Neuronal stem cell (in vitro differentiated cells): Measurements from ENCODE around the gene ADAP1.
A peak's percentile ranks its signal among the peaks of the same experiment; 100 is the strongest.

ENCODE experiments used
- DNase-seq: peaks from one replicate; pipeline ENCODE4 v3.0.0-alpha.2; 2013; ENCODE audit warnings: low spot score
- H2AFZ ChIP-seq: one replicate; pipeline ENCODE4 v1.6.1; 2013; ENCODE audit warnings: mild to moderate bottlenecking, low read length, inconsistent platforms
- H2AK5ac ChIP-seq: 2 replicates; pipeline ENCODE4 v1.6.1; 2013; ENCODE audit warnings: low read depth, mild to moderate bottlenecking, inconsistent platforms, low read length, moderate library complexity, mixed read lengths
- H2BK120ac ChIP-seq: 2 replicates; pipeline ENCODE4 v1.6.1; 2013; ENCODE audit warnings: low read depth, mild to moderate bottlenecking, inconsistent platforms, low read length, moderate library complexity, mixed read lengths
- H2BK12ac ChIP-seq: one replicate; pipeline ENCODE4 v1.6.1; 2013; ENCODE audit warnings: low read length, inconsistent platforms
- H2BK15ac ChIP-seq: 2 replicates; pipeline ENCODE4 v1.6.1; 2013; ENCODE audit warnings: mild to moderate bottlenecking, low read length, inconsistent platforms, mixed read lengths
- H2BK5ac ChIP-seq: one replicate; pipeline ENCODE4 v1.6.1; 2013; ENCODE audit warnings: inconsistent platforms, mild to moderate bottlenecking, low read length, moderate library complexity
- H3K14ac ChIP-seq: one replicate; pipeline ENCODE4 v1.6.1; 2013; ENCODE audit warnings: low read length, inconsistent platforms
- H3K18ac ChIP-seq: 2 replicates; pipeline ENCODE4 v1.6.1; 2013; ENCODE audit warnings: low read length, inconsistent platforms
- H3K23ac ChIP-seq: 2 replicates; pipeline ENCODE4 v1.6.1; 2013; ENCODE audit warnings: low read depth, mild to moderate bottlenecking, mixed read lengths, low read length, inconsistent platforms; ENCODE audit not compliant: poor library complexity
- H3K27ac ChIP-seq: replicated peaks from 3 replicates; pipeline ENCODE4 v1.5.1; 2013; ENCODE audit warnings: low read length, inconsistent platforms
- H3K27me3 ChIP-seq, 3 experiments: 2 replicates each; pipeline ENCODE4 v1.6.1; 2013; ENCODE audit warnings: low read length in 3 of 3, mild to moderate bottlenecking in 2 of 3, inconsistent platforms in 1 of 3, low read depth in 1 of 3, mixed read lengths in 1 of 3, moderate library complexity in 1 of 3; ENCODE audit not compliant: control insufficient read depth in 3 of 3, insufficient read depth in 3 of 3
- H3K36me3 ChIP-seq, 2 donors: replicated peaks in 1 of 2; 2 replicates each; pipeline ENCODE4 v1.6.1; 2013; ENCODE audit warnings: low read length in 2 of 2; ENCODE audit not compliant: control insufficient read depth in 2 of 2, insufficient read depth in 2 of 2
- H3K4ac ChIP-seq: 2 replicates; pipeline ENCODE4 v1.6.1; 2013; ENCODE audit warnings: inconsistent platforms, mild to moderate bottlenecking, low read length, moderate library complexity
- H3K4me1 ChIP-seq, 2 donors: 1 replicate in 1 of 2; 2 replicates in 1 of 2; pipeline ENCODE4 v1.6.1; 2013; ENCODE audit warnings: low read length in 2 of 2, low read depth in 1 of 2; ENCODE audit not compliant: control insufficient read depth in 2 of 2, insufficient read depth in 1 of 2
- H3K4me2 ChIP-seq: one replicate; pipeline ENCODE4 v1.6.1; 2013; ENCODE audit warnings: mild to moderate bottlenecking, low read length, inconsistent platforms; ENCODE audit not compliant: insufficient read depth, poor library complexity, severe bottlenecking
- H3K4me3 ChIP-seq, 2 donors: 2 replicates each; pipeline ENCODE4 v1.5.1; 2013; ENCODE audit warnings: low read length in 2 of 2, mild to moderate bottlenecking in 2 of 2, inconsistent platforms in 1 of 2, moderate library complexity in 1 of 2
- H3K79me1 ChIP-seq: one replicate; pipeline ENCODE4 v1.6.1; 2013; ENCODE audit warnings: low read depth, mild to moderate bottlenecking, inconsistent platforms, low read length, moderate library complexity
- H3K9ac ChIP-seq: one replicate; pipeline ENCODE4 v1.6.1; 2013; ENCODE audit warnings: mild to moderate bottlenecking, low read depth, low read length, inconsistent platforms; ENCODE audit not compliant: poor library complexity
- H3K9me3 ChIP-seq, 2 donors: replicated peaks in 1 of 2; 2 replicates each; pipeline versions ENCODE3 to v1.6.1; 2013; ENCODE audit warnings: low read length in 2 of 2, mild to moderate bottlenecking in 2 of 2, inconsistent platforms in 1 of 2, low read depth in 1 of 2, mixed read lengths in 1 of 2, moderate library complexity in 1 of 2; ENCODE audit not compliant: control insufficient read depth in 2 of 2, insufficient read depth in 1 of 2
- H4K8ac ChIP-seq: one replicate; pipeline ENCODE4 v1.6.1; 2013; ENCODE audit warnings: low read depth, mild to moderate bottlenecking, inconsistent platforms, low read length, moderate library complexity
- H4K91ac ChIP-seq: one replicate; pipeline ENCODE4 v1.6.1; 2013; ENCODE audit warnings: low read length, low read depth, mild to moderate bottlenecking, inconsistent platforms; ENCODE audit not compliant: poor library complexity
- WGBS, 2 donors: extraction: QIAGEN DNeasy Blood & Tissue Kit; methylation state at CpG; one replicate each; pipeline ENCODE4 v1.1.7; 2013; ENCODE audit warnings: missing lambda C conversion rate in 2 of 2, mixed read lengths in 1 of 2; ENCODE audit not compliant: insufficient read length in 2 of 2, insufficient replicate concordance in 1 of 2; ENCODE audit errors: extremely low coverage in 2 of 2; 5-methylcytosine and 5-hydroxymethylcytosine counted together

ADAP1 gene

DNA sequence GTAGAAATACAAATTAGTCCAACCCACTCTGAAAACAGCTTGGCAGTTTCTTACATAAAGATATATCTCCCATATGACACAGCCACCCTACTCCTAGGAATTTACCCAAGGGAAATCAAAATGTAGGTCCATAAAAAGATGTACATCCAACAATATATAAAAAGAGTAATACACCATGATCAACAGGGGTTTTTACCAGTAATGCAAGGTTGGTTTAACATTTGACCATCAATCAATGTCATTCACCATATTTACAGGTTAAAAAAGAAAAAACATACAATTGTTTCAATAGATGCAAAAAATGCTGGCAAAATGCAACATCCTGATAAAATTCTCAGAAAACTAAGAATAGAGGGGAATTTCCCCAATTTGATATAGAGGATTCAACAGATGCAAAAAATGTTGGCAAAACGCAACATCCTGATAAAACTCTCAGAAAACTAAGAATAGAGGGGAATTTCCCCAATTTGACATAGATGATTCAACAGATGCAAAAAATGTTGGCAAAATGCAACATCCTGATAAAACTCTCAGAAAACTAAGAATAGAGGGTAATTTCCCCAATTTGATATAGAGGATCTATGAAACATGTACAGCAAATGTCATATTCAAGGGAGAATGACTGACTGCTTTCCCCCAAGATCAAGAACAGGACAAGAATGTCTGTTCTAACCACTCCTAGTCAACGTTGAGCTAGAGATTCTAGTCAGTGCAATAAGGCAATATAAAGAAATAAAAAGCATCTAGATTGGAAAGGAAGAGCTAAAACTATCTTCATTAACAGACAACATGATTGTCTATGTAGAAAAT, 13.7 kb downstream of the ADAP1 start:
- Histone ChIP-seq H3K4ac (no peak overlapping the region), H3K36me3 (no peaks in the 10 kb centered on the region), H2AK5ac (no peak overlapping the region), H2BK120ac (no peak overlapping the region), H4K91ac (no peak overlapping the region), H2BK12ac (no peak overlapping the region), H3K4me2 (no peak overlapping the region), H2BK15ac (no peak overlapping the region), H2BK5ac (no peak overlapping the region), H3K14ac (no peak overlapping the region), H3K79me1 (no peaks in the 10 kb centered on the region), H3K9me3 (no peaks in the 10 kb centered on the region), H3K27me3 (peaks cover 0 to 33% (median 5%) of the 10 kb centered on the region in 3 experiments), H4K8ac (no peak overlapping the region), H3K27ac (no peak overlapping the region), H3K9ac (no peak overlapping the region), H3K4me3 (no peak overlapping the region), H3K23ac (no peak overlapping the region), H3K4me1 (no peaks in the 10 kb centered on the region), H3K18ac (no peak overlapping the region), H2AFZ (no peak overlapping the region)
- WGBS, 2 donors, result no CpG with 5 or more reads among the region's 2 CpGs
- no peak for DNase-seq

- no peaks in the 10 kb centered on the region for H3K9me3 ChIP-seq
- H4K91ac ChIP-seq, result no peak overlapping the region
- H2BK120ac ChIP-seq, result no peak overlapping the region
- H2AK5ac ChIP-seq, result no peak overlapping the region
- no peak overlapping the region for H3K9ac ChIP-seq
- no peaks in the 10 kb centered on the region for H3K36me3 ChIP-seq
- H3K4me2 ChIP-seq, result no peak overlapping the region
- H3K14ac ChIP-seq, result no peak overlapping the region
- no peak overlapping the region for H4K8ac ChIP-seq
- no peak overlapping the region for H3K18ac ChIP-seq
- no peak overlapping the region for H2BK5ac ChIP-seq
- no peak overlapping the region for H3K4ac ChIP-seq
- H3K4me3 ChIP-seq, result peak overlapping the region in 1 of 2 donors; percentile 60
- no peaks in the 10 kb centered on the region for H3K79me1 ChIP-seq
- no peak overlapping the region for H3K23ac ChIP-seq
- DNase-seq, result no peak
- H2AFZ ChIP-seq, result no peak overlapping the region
- peaks cover 0 to 27% (median 5%) of the 10 kb centered on the region in 3 experiments for H3K27me3 ChIP-seq
- no peak overlapping the region for H3K27ac ChIP-seq
- no peak overlapping the region for H2BK15ac ChIP-seq
- no peaks in the 10 kb centered on the region for H3K4me1 ChIP-seq
- WGBS, 2 donors, result no CpG with 5 or more reads among the region's 4 CpGs
- no peak overlapping the region for H2BK12ac ChIP-seq
These were observed 14.6 kb downstream of the ADAP1 start for GRCh38 chr7:939843-940242.

DNA sequence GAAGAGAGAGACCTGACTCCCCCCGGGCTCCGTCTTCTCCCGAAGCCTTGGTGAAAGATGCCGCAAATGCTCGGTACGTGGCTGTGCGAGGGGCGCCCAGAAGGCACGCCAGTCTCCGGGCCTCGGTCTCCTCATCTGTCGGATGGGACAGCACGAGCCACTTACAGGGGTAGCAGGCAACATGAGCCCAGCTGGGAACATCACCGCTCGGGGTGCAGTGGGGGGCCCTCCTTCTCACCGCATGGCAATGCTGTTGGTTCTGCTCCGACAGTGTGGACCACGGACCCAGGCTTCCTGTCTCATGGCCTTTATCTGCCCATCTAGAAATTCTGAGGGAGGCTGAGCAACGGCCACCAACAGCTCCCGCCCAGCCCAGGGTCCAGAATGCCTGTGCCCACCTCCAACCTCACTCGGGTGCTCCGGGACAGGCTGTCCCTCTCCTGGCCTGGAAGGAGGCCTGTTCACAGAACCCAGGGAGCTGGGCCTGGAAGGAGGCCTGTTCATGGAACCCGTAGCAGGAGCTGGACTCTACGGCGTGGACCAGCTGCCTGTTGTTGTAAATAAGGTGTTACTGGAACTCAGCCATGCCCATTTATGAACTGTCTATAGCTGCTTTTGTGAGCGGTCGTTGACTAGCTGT, 15.8 kb downstream of the ADAP1 start:
- no CpG with 5 or more reads among the region's 27 CpGs for WGBS, 2 donors
- no peak overlapping the region for H4K8ac ChIP-seq
- no peak overlapping the region for H3K27ac ChIP-seq
- H2BK12ac ChIP-seq, result no peak overlapping the region
- no peaks in the 10 kb centered on the region for H3K79me1 ChIP-seq
- H2BK5ac ChIP-seq, result no peak overlapping the region
- H3K18ac ChIP-seq, result no peak overlapping the region
- H2BK120ac ChIP-seq, result no peak overlapping the region
- H3K4me2 ChIP-seq, result no peak overlapping the region
- H2AK5ac ChIP-seq, result peak overlapping the region; percentile 63
- peak overlapping the region; percentile 75 for H2BK15ac ChIP-seq
- H3K14ac ChIP-seq, result no peak overlapping the region
- no peak overlapping the region for H4K91ac ChIP-seq
- H3K4me1 ChIP-seq, result no peaks in the 10 kb centered on the region
- H2AFZ ChIP-seq, result no peak overlapping the region
- H3K36me3 ChIP-seq, result no peaks in the 10 kb centered on the region
- H3K9me3 ChIP-seq, result no peaks in the 10 kb centered on the region
- no peak overlapping the region for H3K23ac ChIP-seq
- H3K9ac ChIP-seq, result no peak overlapping the region
- DNase-seq, result no peak
- H3K4ac ChIP-seq, result no peak overlapping the region
- peaks cover 0 to 23% (median 5%) of the 10 kb centered on the region in 3 experiments for H3K27me3 ChIP-seq
- no peak overlapping the region for H3K4me3 ChIP-seq

DNA sequence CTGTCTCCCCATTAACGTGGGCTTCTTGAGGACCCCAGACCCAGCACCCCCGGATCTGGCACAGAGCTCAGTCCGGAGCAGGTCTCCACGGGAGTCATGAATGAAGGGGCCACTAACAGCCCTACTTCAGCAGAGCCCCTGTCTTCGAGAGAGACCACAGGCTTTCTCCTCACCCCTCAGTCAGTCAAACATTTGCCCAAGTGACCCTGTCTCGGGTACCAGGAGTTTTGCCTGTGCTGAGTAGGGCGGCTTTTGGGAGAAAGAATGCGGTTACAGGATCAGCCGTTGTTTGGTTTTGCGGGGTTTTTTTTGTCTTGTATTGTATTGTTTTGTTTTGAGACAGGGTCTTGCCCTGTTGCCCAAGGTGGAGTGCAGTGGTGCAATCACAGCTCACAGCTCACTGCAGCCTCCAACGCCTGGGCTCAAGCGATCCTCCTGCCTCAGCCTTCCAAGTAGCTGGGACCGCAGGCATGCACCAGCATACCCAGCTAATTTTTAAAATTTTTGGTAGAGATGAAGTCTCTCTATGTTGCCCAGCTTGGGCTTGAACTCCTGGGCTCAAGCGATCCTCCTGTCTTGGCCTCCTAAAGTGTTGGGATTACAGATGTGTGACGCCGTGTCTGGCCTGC, 16.5 kb downstream of the ADAP1 start:
- DNase-seq, result no peak
- Histone ChIP-seq H3K14ac (no peak overlapping the region), H2AFZ (no peak overlapping the region), H3K27ac (no peak overlapping the region), H3K18ac (no peak overlapping the region), H2BK5ac (no peak overlapping the region), H3K36me3 (no peaks in the 10 kb centered on the region), H2BK15ac (peak overlapping the region; percentile 75), H2BK120ac (no peak overlapping the region), H4K91ac (no peak overlapping the region), H2AK5ac (peak overlapping the region; percentile 63), H3K9me3 (no peaks in the 10 kb centered on the region), H3K4ac (no peak overlapping the region), H3K4me1 (no peaks in the 10 kb centered on the region), H4K8ac (no peak overlapping the region), H3K79me1 (no peaks in the 10 kb centered on the region), H3K4me3 (no peak overlapping the region), H2BK12ac (no peak overlapping the region), H3K9ac (no peak overlapping the region), H3K27me3 (peaks cover 0 to 23% (median 5%) of the 10 kb centered on the region in 3 experiments), H3K23ac (no peak overlapping the region), H3K4me2 (no peak overlapping the region)
- no CpG with 5 or more reads among the region's 16 CpGs for WGBS, 2 donors
